Sigmoid colon (tissue), 4 donors: ENCODE results near the gene AKR1E2.

Source experiments
- EP300 ChIP-seq, 4 donors: sonication (generic); formaldehyde crosslinking; IDR thresholded peaks; one replicate each; pipeline ENCODE4 v1.6.1; 2017; ENCODE audit warnings: antibody characterized with exemption in 4 of 4
- POLR2A ChIP-seq, 2 donors: fragments of 450-650 bp; IDR thresholded peaks; one replicate each; pipeline ENCODE4 v1.6.1; 2016; ENCODE audit warnings: antibody characterized with exemption in 2 of 2, mild to moderate bottlenecking in 2 of 2, moderate library complexity in 2 of 2
- TF ChIP-seq, protein P1 (sequence below), 4 experiments: fragments of 450-650 bp in 3 of 4; fragments of 200-600 bp in 1 of 4; IDR thresholded peaks; one replicate each; pipeline ENCODE4 v1.5.1; 2016 to 2019; ENCODE audit warnings: antibody characterized with exemption in 4 of 4, mild to moderate bottlenecking in 3 of 4, moderate library complexity in 2 of 4

DNA sequence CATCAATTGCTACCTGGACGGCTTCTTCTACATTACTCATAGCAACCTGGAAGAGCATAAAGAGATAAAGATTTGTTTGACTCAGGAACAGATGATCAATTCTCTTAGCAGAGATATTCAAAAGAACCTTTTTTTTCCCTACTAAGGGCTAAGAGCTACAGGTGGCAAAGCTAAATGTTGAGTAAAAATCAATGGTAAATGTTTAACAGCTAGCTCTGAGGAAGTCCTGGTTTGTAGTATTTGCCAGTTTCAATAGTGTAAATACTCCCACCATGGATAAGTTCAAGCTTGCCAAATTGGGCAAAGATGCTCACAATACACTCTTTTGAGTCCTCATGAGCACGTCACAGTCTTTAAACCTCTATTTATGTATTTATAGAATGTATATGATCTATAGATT is 64.0 kb downstream of the AKR1E2 start:
- TF ChIP-seq, protein P1, sequence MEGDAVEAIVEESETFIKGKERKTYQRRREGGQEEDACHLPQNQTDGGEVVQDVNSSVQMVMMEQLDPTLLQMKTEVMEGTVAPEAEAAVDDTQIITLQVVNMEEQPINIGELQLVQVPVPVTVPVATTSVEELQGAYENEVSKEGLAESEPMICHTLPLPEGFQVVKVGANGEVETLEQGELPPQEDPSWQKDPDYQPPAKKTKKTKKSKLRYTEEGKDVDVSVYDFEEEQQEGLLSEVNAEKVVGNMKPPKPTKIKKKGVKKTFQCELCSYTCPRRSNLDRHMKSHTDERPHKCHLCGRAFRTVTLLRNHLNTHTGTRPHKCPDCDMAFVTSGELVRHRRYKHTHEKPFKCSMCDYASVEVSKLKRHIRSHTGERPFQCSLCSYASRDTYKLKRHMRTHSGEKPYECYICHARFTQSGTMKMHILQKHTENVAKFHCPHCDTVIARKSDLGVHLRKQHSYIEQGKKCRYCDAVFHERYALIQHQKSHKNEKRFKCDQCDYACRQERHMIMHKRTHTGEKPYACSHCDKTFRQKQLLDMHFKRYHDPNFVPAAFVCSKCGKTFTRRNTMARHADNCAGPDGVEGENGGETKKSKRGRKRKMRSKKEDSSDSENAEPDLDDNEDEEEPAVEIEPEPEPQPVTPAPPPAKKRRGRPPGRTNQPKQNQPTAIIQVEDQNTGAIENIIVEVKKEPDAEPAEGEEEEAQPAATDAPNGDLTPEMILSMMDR (IDR thresholded peaks at IDR 0.05) = no peak
- no peak for TF ChIP-seq EP300 (IDR thresholded peaks at IDR 0.05)
- no peak for TF ChIP-seq POLR2A (IDR thresholded peaks at IDR 0.05)
